G401.6 (cell line): ENCODE data around the gene HEATR3.

Experiments used
- FAIRE-seq: peaks from 2 replicates; lab custom pipeline; 2012; peaks lifted over from hg19 to GRCh38; lab: Jason Lieb, UNC

HEATR3 gene

DNA sequence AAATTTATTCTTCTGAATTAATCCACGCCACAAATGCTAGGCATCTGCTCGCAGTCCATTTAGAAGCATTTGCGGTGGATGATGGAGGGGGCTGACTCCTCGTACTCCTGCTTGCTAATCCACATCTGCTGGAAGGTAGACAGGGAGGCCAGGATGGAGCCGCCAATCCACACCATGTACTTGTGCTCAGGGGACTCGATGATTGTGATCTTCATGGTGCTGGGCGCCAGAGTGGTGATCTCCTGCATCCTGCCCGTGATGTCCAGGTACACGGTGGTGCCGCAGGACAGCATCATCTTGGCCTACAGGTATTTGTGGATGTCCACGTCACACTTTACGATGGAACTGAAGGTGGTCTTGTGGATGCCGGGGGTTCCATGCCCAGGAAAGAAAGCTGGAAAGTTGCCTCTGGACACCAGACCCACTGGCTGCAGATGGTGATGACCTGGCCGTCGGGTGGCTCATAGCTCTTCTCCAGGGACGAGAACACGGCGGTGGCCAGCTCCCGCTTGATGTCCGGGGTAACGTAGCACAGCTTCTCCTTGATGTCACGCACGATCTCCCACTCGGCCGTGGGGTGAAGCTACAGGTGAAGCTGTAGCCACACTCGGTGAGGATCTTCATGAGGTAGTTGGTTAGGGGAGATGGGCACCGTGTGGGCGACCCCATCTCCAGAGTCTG, 7.5 kb upstream of the HEATR3 start:
- FAIRE-seq: no peak

DNA sequence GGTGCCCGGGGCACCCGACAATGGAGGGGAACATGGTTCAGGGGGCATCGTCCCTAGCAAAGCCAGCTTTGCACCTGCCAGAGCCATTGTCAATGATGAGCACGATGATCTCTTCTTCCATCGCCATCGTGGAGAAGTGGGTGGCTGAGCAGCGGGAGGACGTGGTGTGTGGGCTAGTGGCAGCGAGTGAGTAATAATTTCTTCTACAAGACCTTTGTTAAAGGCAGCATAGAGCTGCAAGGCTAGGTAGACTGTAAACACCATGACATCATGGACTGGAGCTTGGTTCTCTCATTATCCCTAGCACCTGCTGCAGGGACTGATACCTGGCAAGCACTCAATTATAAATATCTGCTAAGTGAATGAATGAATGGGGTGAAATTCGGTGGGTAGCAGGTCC, 6.7 kb upstream of the HEATR3 start:
- FAIRE-seq: no peak

DNA sequence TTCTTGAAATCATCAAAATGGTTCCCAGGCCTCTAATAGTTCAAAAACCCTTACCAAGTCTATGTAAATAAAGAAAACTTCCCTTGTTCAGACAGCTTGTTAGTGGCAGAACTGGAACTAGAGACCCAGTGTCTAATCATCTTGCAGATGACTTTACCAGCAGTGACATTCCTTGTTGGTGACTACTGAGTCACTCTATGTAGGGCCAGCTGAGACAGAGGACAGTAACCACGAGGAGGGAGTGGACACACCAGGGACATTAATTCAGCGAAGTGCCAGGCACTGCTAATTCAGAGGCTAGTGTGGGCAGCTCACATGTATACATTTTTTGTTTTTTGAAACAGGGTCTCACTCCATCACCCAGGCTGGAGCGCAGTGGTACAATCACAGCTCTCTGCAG, 6.1 kb upstream of the HEATR3 start:
- no peak for FAIRE-seq

DNA sequence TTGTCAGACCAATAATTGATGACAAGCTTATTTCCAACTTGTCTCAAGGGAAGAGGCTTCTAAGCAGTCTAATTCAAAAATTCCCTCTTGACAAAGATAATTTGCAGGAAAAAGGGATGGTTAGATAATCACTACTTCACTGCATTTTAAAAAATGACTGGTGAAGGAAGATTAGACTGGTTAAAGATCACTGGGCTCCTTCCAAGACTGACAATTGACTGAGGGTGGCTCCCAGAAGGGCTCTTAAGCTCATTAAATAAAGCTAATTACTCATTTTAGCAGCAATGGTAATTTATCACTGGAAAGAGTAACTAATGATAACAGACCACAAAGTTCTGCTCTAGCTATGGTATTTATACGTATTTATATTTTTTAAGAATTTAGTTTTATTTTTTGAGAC, 4.4 kb upstream of the HEATR3 start:
- FAIRE-seq: no peak

DNA sequence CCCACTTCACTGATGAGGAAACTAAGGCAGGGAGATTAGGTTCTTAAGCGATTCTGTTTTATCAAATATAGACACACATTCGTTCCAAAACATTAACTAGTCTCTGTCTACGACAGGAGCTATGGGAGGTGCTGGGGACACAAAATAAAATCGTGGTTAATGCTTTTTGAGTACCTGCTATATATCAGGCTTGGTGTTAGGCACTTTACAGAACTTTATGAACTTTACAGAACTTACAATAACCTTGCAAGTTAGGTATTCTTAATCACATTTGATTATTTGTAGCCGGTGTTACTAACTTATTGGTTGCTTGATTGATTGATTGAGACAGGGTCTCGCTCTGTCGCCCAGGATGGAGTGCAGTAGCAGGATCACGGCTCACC, 538 bp upstream of the HEATR3 start:
- FAIRE-seq: no peak

DNA sequence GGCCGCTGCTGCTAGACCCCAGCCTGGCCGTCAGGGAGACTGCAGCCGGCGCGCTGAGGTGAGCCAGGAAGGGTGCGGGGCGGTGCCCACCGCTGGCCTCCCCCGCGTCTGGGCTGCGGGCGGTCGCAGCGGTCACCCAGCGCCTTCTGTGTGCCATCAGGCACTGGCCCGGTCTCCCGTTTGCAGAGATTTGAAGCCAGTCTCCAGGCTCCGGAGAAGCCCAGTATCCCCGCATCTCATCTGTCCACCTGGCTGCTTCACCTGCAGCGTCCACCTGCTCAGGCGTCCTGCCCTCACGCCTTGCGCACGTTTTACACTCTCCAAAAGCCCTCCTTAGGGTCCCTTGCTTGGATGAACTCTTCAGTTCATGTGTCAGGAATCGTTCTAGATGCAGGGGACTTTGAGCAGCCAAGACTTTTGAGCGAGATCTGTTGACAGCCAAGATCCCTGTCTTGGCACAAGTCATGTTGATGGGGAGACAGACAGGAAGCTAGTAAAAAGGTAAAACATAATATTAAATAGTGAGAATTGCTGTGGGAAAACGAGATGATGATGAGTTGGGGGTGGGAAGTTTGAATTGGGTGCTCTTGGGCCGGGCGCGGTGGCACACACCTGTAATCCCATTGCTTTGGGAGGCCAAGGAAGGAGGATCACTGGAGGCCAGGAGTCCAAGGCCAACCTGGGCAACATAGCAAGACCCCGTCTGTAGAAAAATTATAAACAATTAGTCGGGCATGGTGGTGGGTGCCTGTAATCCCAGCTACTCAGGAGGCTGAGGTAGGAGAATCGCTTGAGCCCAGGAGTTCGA, 916 bp downstream of the HEATR3 start:
- no peak for FAIRE-seq

DNA sequence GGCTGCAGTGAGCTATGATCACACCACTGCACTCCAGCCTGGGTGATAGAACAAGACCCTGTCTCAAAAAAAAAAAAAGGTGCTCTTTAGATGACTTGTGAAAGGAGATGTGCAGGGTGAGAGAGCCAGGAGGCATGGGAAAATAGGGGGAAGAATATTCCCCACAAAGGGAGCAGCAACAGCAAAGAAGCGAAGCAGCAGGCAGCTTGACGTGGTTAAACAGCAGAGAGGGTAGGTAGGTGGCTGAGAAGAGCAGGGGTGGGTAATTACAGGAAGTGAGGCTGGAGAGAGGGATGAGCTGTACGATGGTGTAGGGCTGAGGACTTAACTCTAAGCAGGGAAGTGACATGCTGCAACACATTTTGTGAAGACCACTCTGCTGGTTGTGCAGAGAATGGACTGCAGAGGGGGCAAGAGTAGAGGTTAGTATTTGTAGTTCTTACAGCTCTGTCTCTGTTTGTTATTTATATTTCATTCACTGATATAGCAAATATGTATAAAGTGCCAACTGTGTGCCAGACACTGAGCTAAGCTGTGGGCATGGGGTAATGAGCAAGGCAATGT, 1.6 kb downstream of the HEATR3 start:
- FAIRE-seq: no peak

DNA sequence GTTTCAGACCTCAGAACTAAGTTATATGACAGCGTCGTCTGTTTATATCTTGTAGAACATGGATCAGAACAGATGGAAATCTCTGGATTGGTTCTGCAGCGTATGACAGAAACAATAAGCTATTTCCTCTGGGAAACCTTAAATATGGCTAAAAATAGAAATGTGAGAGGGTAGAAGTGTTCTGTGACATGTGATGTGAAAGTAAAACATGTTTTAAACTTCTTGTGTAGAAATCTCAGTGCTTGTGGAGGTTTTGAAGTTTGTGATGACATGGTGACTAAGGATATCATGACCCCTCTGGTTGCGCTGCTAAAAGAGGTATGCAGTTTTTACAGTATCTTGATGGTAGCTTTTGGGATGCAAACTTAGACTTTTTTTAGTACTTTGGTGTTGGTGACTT, 2.8 kb downstream of the HEATR3 start:
- FAIRE-seq: no peak

DNA sequence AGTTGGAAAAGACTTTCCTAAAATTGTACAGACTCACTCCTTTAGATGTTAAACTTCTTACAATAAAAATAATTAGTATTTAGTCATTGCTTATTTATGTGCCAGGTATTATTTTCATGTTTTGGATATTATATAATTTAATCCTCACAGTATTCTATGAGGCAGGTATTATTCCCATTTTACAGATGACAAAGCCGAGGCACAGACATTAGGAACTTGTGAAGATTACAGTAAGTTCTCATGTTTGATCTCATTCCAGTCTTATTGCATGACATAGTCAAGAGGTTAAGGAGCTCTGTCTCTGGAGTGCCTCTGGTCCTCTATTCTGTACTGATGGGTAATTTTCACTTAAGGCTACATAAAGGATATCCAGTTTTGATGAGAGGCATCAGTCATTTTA, 3.3 kb downstream of the HEATR3 start:
- no peak for FAIRE-seq

DNA sequence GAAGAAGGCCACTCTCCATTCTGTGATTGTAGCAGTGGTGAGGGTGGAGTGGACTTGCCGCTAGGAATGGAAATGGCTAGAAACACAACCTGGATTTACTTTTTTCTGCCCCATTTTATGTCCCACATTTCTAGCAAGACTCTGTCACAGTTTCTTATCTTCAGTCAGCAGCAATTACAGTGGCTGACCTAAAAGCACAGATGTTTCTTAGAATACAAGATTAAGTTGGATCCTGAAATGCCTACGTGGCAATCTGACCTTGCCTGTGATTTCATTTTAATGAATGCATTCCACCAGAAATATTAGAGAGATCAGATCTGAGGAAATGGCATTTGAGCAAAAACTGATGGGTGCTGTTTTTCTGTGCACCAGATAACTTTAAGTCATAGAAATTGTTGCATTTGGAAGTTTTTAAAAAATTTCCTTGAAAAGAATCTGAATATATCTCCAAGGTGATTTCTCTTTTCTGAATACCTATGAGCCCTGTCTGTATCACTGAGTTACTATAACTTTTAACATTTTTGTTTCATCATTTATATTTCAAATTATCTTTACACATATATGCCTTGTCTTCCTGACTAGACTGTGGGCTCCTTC, 5.4 kb downstream of the HEATR3 start:
- no peak for FAIRE-seq

DNA sequence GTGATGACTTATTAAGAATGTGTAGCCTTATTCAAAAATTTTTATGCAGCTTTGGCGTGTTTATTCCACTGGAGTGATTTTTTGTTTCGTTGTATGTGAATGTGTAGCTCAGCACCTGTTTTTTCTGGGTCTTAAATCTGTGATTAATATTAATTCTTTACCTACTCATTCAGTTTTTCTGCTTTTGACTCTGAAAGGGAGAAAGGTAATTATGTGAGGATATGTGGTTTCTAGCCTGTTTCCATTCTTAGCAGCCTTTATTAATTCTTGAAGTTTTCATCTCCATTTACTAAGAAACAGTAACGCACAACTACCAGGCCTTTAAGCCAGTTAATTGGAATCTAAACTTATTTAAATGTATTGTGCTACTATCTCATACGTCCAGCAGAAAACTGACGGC, 7.0 kb downstream of the HEATR3 start:
- FAIRE-seq: no peak

DNA sequence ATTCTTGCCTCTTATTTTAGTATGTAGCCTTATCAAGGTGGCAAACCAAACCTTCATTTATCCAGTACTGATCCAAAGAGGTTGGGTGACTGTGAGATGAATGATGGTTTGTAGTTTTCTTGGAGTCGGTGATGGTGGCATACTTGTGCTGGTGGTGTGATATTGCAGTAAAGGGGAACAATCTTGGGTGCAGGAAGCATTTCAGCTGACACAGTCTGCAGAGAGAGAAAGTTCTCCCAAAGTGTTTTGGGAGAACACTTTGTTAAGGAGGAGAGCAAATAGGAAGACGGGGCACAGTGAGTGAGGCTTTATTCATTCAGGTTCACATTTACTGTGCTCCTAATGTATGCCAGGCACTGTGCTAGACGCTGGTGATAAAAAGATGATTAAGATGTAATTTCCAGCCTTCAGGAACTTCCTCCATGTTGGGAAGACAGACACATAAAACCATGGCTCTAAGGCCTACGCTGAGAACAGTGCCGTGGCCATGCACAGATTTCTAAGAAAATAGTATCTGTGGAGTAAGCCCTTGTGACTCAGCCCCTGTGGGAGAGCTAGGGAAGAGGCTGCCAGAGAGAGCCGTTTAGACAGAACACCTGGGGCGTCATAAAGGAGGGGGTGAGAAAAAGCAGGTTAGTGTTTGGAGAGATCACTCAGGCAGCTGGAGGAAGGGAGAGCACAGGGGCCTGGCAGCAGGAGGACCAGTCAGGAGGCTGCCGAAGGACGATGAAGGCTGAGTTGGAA, 13.8 kb downstream of the HEATR3 start:
- no peak for FAIRE-seq

DNA sequence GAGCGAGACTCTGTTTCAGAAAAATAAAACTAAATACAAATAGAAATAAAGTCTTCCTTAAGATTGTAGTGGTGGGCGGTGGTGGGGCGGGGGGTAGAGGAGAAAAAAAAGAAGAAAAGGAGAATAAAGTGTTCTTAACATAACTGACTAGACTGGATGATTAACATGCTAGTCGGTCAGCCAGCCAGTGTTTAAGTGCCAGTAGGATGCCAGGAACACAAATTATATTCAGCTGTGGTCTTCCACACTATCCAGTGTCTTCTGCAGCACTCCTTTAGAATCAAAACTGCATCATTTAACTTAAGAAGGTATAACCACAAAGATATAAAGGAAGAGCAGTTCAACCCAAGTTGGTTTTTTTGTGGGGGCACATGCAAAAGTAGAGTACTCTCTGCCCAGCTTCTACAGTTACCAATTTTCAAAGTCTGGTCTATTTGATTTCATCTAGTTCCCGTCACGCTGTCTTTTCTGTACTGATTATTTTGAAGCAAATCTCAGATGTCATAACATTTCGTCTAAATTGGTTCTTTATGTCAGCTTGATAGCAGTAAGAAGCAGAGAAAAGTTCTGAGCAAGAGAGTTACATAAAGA, 15.8 kb downstream of the HEATR3 start:
- FAIRE-seq: no peak

DNA sequence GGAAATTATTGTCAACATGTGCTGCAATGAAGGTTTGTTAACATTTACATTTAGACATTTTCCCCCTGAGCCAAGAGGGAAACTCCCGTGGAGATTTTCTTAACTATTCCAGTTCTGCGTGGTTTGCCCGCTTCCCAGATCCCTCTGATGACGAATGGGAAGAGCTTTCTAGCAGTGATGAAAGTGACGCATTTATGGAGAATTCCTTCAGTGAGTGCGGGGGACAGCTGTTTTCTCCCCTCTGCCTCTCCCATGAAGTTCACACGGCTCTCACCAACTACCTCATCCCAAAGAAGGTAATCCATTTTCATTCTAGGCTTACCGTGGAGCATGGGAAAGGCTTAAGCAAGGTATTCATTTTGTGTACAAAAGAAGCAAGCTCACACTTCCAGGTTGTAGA, 18.2 kb downstream of the HEATR3 start:
- FAIRE-seq: no peak

DNA sequence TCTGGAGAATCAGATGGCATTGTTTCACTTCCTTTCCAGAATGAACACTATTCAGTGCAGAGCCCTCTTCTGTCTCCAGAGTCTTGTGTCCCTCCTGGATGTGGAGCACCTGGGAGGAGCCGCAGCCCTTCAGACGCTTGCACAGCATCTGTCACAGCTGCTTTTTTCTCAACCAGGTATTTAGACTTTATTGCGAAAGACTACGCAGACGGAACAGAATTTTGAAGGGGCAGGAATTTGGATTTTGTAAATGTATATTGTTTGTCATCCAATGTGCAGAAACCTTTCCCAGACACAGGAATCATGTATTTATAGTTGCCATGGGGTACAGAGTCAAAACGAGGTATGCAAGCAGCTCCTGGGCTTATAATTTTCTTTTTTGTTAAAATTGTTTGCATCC, 20.4 kb downstream of the HEATR3 start:
- FAIRE-seq: no peak

DNA sequence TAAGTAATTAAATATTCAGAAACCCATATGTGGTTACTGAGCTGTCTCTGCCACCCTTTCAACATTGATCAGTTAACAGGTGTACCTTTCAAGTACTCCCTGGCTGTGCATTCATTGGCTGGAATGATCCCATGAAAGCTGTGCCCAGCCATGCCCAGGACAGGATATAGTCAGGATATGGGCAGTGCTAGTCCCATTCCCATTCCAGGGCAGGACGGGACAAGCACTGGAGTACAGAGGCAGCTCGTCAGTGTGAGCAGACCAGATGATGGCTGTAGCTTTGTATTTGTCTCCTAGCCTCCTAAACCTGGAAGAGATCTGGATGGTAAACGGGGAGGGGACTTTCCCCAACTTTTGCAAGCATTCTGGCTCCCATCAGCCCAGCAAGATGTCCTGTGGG, 22.5 kb downstream of the HEATR3 start:
- FAIRE-seq: no peak

DNA sequence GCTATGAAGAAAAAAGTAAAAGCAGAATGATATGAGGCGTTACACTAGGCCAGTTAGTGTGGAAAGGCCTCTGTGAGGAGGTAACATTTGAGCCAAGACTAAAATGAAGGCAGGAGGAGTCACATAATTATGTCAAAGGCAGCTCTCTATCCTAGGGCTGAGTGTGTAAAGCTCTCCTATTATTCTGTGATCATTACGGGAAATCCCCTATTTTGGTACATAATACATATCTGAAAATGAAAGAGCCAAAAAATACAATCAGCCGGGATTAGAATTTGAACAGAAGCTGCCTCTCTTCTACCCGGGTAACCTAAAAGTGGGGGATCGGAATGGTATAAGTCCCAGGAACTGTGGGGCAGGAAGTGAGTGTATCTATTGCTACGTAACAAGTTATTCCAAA, 27.1 kb downstream of the HEATR3 start:
- FAIRE-seq: no peak

DNA sequence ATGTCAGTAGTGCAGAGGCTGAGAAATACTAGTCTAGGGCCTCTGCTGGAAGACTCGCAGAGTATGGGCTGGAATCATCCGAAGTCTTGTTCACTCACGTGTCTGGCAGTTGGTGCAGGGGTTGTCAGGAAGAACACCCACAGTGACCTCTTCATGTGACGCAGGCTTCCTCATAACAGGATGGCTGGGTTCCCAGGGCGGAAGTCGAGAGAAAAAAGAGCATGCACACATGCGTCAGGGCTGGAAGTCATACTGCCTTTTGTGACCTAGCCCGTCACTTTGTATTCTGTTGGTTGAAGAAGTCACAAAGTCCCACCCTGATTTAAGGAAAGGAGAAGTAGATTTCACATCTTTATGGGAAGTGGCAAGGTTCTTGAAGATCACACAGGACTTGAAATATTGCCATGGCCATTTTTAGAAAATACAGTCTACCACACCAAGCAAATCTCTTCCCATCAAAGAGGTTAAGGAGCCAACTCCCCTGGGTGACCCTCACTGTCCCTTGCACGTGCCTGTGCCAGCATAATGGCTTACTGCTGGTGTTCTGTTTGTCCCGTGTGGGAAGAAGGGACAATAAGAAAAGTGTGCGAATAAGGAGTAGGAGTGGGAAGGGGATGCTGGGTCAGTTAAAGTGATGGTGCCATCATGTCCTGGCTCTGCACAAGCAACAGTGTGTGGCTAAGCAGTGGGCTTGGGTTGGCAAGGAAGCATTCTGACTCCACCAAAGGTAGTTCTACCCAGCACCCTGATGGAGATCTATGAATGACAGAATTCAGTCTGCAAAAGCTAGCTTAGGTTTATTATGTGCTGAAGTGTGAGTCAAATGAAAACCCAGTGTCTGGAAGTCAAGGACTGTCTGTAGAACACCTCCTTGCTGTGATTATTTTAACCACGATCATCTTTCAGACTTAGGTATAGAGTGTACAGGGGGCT, 28.1 kb downstream of the HEATR3 start:
- FAIRE-seq: no peak

DNA sequence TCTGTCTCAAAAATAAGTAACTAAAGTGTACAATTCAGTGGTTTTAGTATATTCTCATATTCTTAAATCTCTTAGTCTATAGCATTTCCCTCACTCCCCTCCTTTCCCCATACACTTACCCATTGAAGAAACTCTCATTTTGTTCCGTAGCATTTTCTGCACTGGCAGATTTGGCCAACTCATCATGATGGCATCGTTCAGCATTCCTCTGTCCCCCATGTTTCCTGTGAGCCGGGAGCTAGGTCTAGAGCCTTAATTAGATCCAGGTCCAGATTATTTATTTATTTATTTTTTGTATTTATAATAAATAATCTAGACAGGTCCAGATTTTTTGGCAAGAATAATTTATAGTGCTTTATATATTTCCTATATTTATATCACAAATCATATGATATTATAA, 31.0 kb downstream of the HEATR3 start:
- no peak for FAIRE-seq

DNA sequence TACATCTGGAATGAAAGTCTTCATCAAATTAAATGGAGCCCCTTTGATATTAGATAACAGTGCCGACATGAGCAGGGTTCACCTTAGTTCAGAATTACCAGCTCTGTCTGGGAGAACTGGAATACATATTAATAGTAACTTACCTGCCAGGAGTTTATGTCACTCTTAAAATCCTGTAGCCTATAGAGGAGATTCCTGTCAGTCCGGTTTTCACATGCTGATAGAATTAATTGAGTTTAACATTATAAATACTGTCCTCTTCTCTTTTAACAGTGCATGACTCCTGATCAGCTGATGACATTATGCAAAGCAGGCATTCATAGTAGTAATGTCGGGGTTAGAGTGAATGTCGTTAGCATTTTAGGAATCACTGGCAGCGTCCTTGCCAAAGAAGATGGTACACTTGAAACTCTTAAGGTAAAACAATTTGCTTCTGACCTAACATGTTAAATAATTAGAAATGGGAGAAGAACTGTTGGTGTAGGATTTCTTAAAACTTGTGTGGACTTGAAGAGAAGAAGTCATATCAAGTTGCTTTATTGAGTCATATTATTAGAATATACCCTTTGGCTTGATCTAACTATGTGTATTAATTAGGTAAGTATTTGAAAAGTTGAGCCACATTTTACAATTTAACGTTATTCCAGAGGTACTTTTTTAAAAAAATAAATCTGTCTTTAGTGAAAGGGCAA, 34.3 kb downstream of the HEATR3 start:
- no peak for FAIRE-seq
